ENCODE results near the gene CDKN2B-AS1. TPM values are rescaled to one million over a fixed set of nuclear protein-coding genes. Genes with fewer than 3 reads are reported as not detected.
A peak's percentile ranks its signal among the peaks of the same experiment; 100 is the strongest.

CDKN2B-AS1 gene
- total and polyA plus RNA-seq, 2 experiments from 2014 or later = 0.27 to 0.68 TPM

- H3K4me3 ChIP-seq = no peak overlapping the region
- TF ChIP-seq CTCF (IDR thresholded peaks at IDR 0.05; ENCODE audit: poor library complexity) = no peak
- no peak for TF ChIP-seq EZH2phosphoT487 (IDR thresholded peaks at IDR 0.05; ENCODE audit: low read depth, severe bottlenecking, unreplicated experiment)
- no peak for TF ChIP-seq EZH2 (IDR thresholded peaks at IDR 0.05; ENCODE audit: borderline replicate concordance)
- H2AFZ ChIP-seq = no peak overlapping the region
- H3K27ac ChIP-seq = no peak overlapping the region
- no peaks in the 10 kb centered on the region for H3K9me2 ChIP-seq (replicated peaks; ENCODE audit: insufficient read depth)
- no peaks in the 10 kb centered on the region for H4K20me1 ChIP-seq (ENCODE audit: insufficient read depth, poor library complexity, severe bottlenecking)
- H3K36me3 ChIP-seq (replicated peaks; ENCODE audit: insufficient read depth, low read depth) = no peaks in the 10 kb centered on the region
- no peaks in the 10 kb centered on the region for H3K27me3 ChIP-seq
- H3K4me2 ChIP-seq = no peak overlapping the region
- no peak for DNase-seq (ENCODE audit: low spot score)
- H3K9me3 ChIP-seq (ENCODE audit: low read depth) = no peaks in the 10 kb centered on the region
- peaks cover 4% of the 10 kb centered on the region for H3K4me1 ChIP-seq (ENCODE audit: insufficient read depth)
- H3K79me2 ChIP-seq = no peaks in the 10 kb centered on the region
These were observed 117.3 kb downstream of the CDKN2B-AS1 start for GRCh38 chr9:22111954-22112247.

- TF ChIP-seq EZH2 (IDR thresholded peaks at IDR 0.05; ENCODE audit: borderline replicate concordance) (no peak), EZH2phosphoT487 (IDR thresholded peaks at IDR 0.05; ENCODE audit: low read depth, severe bottlenecking, unreplicated experiment) (no peak), CTCF (IDR thresholded peaks at IDR 0.05; ENCODE audit: poor library complexity) (no peak)
- DNase-seq (ENCODE audit: low spot score) = no peak
- no peak overlapping the region for H2AFZ ChIP-seq
- peak overlapping the region; percentile 4 for H3K27ac ChIP-seq
- H3K9me3 ChIP-seq (ENCODE audit: low read depth) = no peaks in the 10 kb centered on the region
- H3K4me1 ChIP-seq (ENCODE audit: insufficient read depth) = peaks cover 15% of the 10 kb centered on the region
- H3K9me2 ChIP-seq (replicated peaks; ENCODE audit: insufficient read depth) = no peaks in the 10 kb centered on the region
- no peak overlapping the region for H3K4me3 ChIP-seq
- H4K20me1 ChIP-seq (ENCODE audit: insufficient read depth, poor library complexity, severe bottlenecking) = no peaks in the 10 kb centered on the region
- H3K4me2 ChIP-seq = no peak overlapping the region
- 39% methylated on average over 12 of the region's 12 CpGs for WGBS (ENCODE audit: low lambda C conversion rate, missing lambda C conversion rate)
- no peaks in the 10 kb centered on the region for H3K27me3 ChIP-seq
- H3K79me2 ChIP-seq = no peaks in the 10 kb centered on the region
- no peaks in the 10 kb centered on the region for H3K36me3 ChIP-seq (replicated peaks; ENCODE audit: insufficient read depth, low read depth)
These were observed 118.6 kb downstream of the CDKN2B-AS1 start for GRCh38 chr9:22112870-22113821.

GRCh38 chr9:22114956-22115355 is 120.4 kb downstream of the CDKN2B-AS1 start:
- Histone ChIP-seq H3K27me3 (no peaks in the 10 kb centered on the region), H3K27ac (no peak overlapping the region), H3K4me1 (ENCODE audit: insufficient read depth) (peaks cover 19% of the 10 kb centered on the region), H3K79me2 (no peaks in the 10 kb centered on the region), H3K4me3 (no peak overlapping the region), H3K9me2 (replicated peaks; ENCODE audit: insufficient read depth) (no peaks in the 10 kb centered on the region), H3K36me3 (replicated peaks; ENCODE audit: insufficient read depth, low read depth) (no peaks in the 10 kb centered on the region), H4K20me1 (ENCODE audit: insufficient read depth, poor library complexity, severe bottlenecking) (no peaks in the 10 kb centered on the region), H2AFZ (no peak overlapping the region), H3K4me2 (no peak overlapping the region), H3K9me3 (ENCODE audit: low read depth) (no peaks in the 10 kb centered on the region)
- DNase-seq (ENCODE audit: low spot score) = no peak
- TF ChIP-seq CTCF (IDR thresholded peaks at IDR 0.05; ENCODE audit: poor library complexity) (no peak), EZH2phosphoT487 (IDR thresholded peaks at IDR 0.05; ENCODE audit: low read depth, severe bottlenecking, unreplicated experiment) (no peak), EZH2 (IDR thresholded peaks at IDR 0.05; ENCODE audit: borderline replicate concordance) (no peak)
